ENCODE data around the gene ARFRP1. TPM values are rescaled to one million over a fixed set of nuclear protein-coding genes. Genes with fewer than 3 reads are reported as not detected.

Gene ARFRP1
- total RNA-seq, 1 experiment from 2014 or later, result 42.7 TPM

DNA sequence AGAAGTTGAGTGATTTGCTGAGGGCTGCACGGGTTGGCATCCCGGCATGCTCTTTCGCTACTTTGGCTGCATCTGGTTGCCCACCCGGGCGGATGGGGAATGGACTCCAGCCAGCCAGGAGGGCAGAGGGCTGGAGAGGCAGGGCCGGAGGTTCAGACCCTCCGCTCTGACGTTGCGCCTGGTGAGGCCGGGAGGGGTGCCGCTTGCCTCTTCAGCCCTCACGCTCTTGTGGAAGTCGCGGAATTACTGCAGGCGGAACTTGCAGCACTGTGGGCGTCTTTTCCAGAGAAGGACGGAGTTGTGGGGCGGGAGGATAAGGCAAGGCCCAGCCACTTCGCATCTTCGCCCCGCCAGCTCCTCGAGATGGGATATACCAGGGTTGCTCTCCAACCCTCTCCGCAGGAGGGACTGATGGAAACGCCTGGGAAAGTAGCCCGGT lies 49.0 kb downstream of the ARFRP1 start:
- no peaks in the 10 kb centered on the region for H3K9me3 ChIP-seq (ENCODE audit: control insufficient read depth, low read depth, low read length)
- no peak overlapping the region for H4K8ac ChIP-seq (replicated peaks; ENCODE audit: insufficient read length, low read depth, low read length)
- TF ChIP-seq CTCF (conservative IDR thresholded peaks at IDR 0.05), result no peak
- no peaks in the 10 kb centered on the region for H3K79me2 ChIP-seq (ENCODE audit: insufficient read depth, low read length)
- no peak overlapping the region for H2BK5ac ChIP-seq (ENCODE audit: insufficient read length, low read length)
- H2AK5ac ChIP-seq (ENCODE audit: insufficient read length, low read length), result no peak overlapping the region
- H3K27me3 ChIP-seq (ENCODE audit: insufficient read depth, low read length), result no peaks in the 10 kb centered on the region; the same call in 1 of the 2 replicates
- H3K23me2 ChIP-seq (ENCODE audit: insufficient read length, low read depth, low read length, poor library complexity, severe bottlenecking), result peaks cover 11% of the 10 kb centered on the region
- H4K5ac ChIP-seq (ENCODE audit: insufficient read length, low read depth, low read length), result no peak overlapping the region
- no peaks in the 10 kb centered on the region for H3K79me1 ChIP-seq (ENCODE audit: insufficient read depth, low read depth, low read length, poor library complexity, severe bottlenecking)
- Mint-ChIP-seq H3K4me1 (peaks cover 18 to 28% of the 10 kb centered on the region in 2 experiments), H3K36me3 (ENCODE audit: insufficient read depth in 1 of 3, low read depth in 3 of 3) (peaks cover 9 to 32% (median 29%) of the 10 kb centered on the region in 3 experiments; a peak in 6 of 7 replicates), H3K9me3 (no peaks in the 10 kb centered on the region), H3K27me3 (ENCODE audit: low read depth) (no peaks in the 10 kb centered on the region), H3K27ac (peak overlapping the region; percentile 57 to 95 (median 68); a peak in 3 of 7 replicates), H3K4me3 (peak overlapping the region; percentile 95 to 97)
- H3K23ac ChIP-seq (ENCODE audit: insufficient read length, low read depth, low read length), result no peak overlapping the region
- H2BK20ac ChIP-seq (ENCODE audit: low read depth, low read length, poor library complexity, severe bottlenecking), result no peak overlapping the region
- H2BK12ac ChIP-seq (ENCODE audit: insufficient read length, low read depth, low read length), result no peak overlapping the region
- peak overlapping the region; percentile 80 for H3K4me2 ChIP-seq (ENCODE audit: insufficient read depth, insufficient read length, low read length)
- H3K9ac ChIP-seq (ENCODE audit: extremely low read depth, insufficient read length, low read length), result peak overlapping the region; percentile 20
- H3K18ac ChIP-seq (ENCODE audit: insufficient read length, low read depth, low read length), result no peak overlapping the region
- no peak overlapping the region for H3K27ac ChIP-seq (ENCODE audit: insufficient read length, low read depth, low read length)
- no peak overlapping the region for H2BK15ac ChIP-seq (ENCODE audit: low read depth, low read length)
- no peak overlapping the region for H4K91ac ChIP-seq (ENCODE audit: insufficient read length, low read depth, low read length)
- no peaks in the 10 kb centered on the region for H4K20me1 ChIP-seq (ENCODE audit: control insufficient read depth, insufficient read depth, insufficient read length)
- no peak overlapping the region for H3K14ac ChIP-seq (ENCODE audit: insufficient read depth, low read length)
- no peaks in the 10 kb centered on the region; the same call in 1 of the 2 replicates for H3K4me1 ChIP-seq (ENCODE audit: insufficient read depth, low read length)
- H2BK120ac ChIP-seq (ENCODE audit: low read depth, low read length, poor library complexity, severe bottlenecking), result no peak overlapping the region
- H3K4ac ChIP-seq (ENCODE audit: low read depth, low read length), result no peak overlapping the region
- H3K56ac ChIP-seq (ENCODE audit: insufficient read length, low read depth, low read length), result no peak overlapping the region
- H2AFZ ChIP-seq (ENCODE audit: low read length), result no peak overlapping the region
- H3T11ph ChIP-seq (ENCODE audit: low read length), result no peak overlapping the region
- no CpG with 5 or more reads among the region's 25 CpGs for WGBS (ENCODE audit: extremely low coverage, insufficient read length, low lambda C conversion rate)
- DNase-seq, result no peak
